ENCODE results near the gene SEMA3A.
"Not testable (repeated sequence)": the region's sequence is repeated elsewhere in the genome, so short reads cannot be mapped to it uniquely, and the experiment has no call there.

Gene SEMA3A

DNA sequence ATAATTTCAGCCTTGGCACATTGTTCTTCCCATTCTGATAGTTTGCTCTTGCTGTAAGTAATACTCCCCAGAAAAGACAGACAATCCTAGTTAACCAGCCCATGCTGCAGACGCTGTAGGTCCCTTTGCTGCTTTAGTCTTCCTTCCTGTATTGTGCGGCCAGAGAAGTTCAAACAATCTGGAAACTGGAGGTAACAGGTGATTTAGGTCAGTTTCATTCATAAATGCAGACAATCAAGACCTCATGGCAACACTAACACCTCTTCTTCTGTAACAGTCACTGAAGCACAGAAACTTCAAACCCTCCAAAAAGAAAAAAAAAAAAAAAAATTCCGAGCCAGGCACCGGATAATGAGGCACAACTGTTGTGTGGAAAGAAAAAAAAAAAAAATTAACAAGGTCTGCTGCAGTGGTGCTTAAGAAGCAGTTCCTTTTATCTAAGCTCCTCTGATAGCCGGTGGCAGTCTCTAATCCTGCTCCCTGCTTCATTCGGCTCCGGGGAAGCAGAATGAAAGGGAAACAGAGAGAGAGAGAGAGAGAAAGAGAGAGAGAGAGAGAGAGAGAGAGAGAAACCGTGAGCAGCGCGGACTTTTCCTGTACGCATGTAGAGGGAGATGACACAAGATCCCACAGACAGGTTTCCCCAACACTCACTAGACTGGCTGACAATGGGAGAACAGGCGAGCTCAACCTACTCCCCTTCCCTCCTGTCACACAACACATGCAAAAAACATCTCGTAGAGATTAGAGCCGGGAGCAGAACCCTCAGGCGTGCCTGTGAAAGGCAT lies at the start of gene SEMA3A:
Gene SEMA3A (minus strand): TSS at position 306 of the 788 bp plus-strand sequence. CDS start 203 bp downstream, at position 103.
- H3K4me1 ChIP-seq (ENCODE audit: control insufficient read depth in 1 of 2, insufficient read depth in 2 of 2, low read length in 2 of 2): no peaks in the 10 kb centered on the region
- H3K4me3 ChIP-seq (ENCODE audit: low read depth in 1 of 2, low read length in 2 of 2): peak within 1 kb of the TSS; percentile 52 to 54
- H3K27ac ChIP-seq (ENCODE audit: low read depth, low read length): no peak within 1 kb of the TSS
- H3K9ac ChIP-seq (ENCODE audit: low read depth in 1 of 2, low read length in 2 of 2): peak within 1 kb of the TSS in 1 of 2 donors; percentile 2
- H3K9me3 ChIP-seq (ENCODE audit: control insufficient read depth in 1 of 2, low read length in 2 of 2): no peaks in the 10 kb centered on the region
- no peaks in the 10 kb centered on the region for H3K36me3 ChIP-seq (ENCODE audit: control insufficient read depth in 1 of 2, insufficient read depth in 2 of 2, low read length in 2 of 2)
- peaks cover 0 to 2% of the 10 kb centered on the region in 2 donors for H3K27me3 ChIP-seq (ENCODE audit: control insufficient read depth in 1 of 2, insufficient read depth in 2 of 2, low read length in 2 of 2)

DNA sequence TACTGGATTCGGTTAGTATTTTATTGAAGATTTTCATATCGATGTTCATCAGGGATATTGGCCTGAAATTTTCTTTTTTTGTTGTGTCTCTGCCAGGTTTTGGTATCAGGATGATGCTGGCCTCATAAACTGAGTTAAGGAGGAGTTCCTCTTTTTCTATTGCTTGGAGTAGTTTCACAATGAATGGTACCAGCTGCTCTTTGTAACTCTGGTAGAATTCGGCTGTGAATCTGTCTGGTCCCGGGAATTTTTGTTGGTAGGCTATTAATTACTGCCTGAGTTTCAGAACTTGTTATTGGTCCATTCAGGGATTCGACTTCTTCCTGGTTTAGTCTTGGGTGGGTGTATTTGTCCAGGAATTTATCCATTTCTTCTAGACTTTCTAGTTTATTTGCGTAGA lies 48.4 kb upstream of the SEMA3A start:
- not testable (repeated sequence) for H3K36me3 ChIP-seq (ENCODE audit: control insufficient read depth in 1 of 2, insufficient read depth in 2 of 2, low read length in 2 of 2); H3K9me3 ChIP-seq (ENCODE audit: control insufficient read depth in 1 of 2, low read length in 2 of 2); H3K27ac ChIP-seq (ENCODE audit: low read depth, low read length); H3K4me3 ChIP-seq (ENCODE audit: low read depth in 1 of 2, low read length in 2 of 2); H3K9ac ChIP-seq (ENCODE audit: low read depth in 1 of 2, low read length in 2 of 2); H3K4me1 ChIP-seq (ENCODE audit: control insufficient read depth in 1 of 2, insufficient read depth in 2 of 2, low read length in 2 of 2); H3K27me3 ChIP-seq (ENCODE audit: control insufficient read depth in 1 of 2, insufficient read depth in 2 of 2, low read length in 2 of 2)

DNA sequence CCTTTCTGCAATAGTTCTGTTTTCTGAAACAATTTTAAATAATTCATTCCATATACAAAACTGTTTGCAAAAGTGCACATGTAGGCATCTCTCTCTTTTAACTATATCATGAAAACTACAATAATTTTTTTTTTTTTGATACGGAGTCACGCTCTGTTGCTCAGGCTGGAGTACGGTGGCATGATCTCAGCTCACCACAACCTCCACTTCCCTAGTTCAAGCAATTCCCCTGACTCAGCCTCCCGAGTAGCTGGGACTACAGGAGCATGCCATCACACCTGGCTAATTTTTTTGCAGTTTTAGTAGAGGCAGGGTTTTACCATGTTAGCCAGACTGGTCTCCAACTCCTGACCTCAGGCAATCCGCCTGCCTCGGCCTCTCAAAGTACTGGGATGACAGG lies 44.0 kb upstream of the SEMA3A start:
- Histone ChIP-seq H3K36me3 (ENCODE audit: control insufficient read depth in 1 of 2, insufficient read depth in 2 of 2, low read length in 2 of 2) (no peaks in the 10 kb centered on the region), H3K9me3 (ENCODE audit: control insufficient read depth in 1 of 2, low read length in 2 of 2) (no peaks in the 10 kb centered on the region), H3K4me3 (ENCODE audit: low read depth in 1 of 2, low read length in 2 of 2) (no peak overlapping the region), H3K27me3 (ENCODE audit: control insufficient read depth in 1 of 2, insufficient read depth in 2 of 2, low read length in 2 of 2) (no peaks in the 10 kb centered on the region), H3K4me1 (ENCODE audit: control insufficient read depth in 1 of 2, insufficient read depth in 2 of 2, low read length in 2 of 2) (no peaks in the 10 kb centered on the region), H3K9ac (ENCODE audit: low read depth in 1 of 2, low read length in 2 of 2) (no peak overlapping the region), H3K27ac (ENCODE audit: low read depth, low read length) (no peak overlapping the region)

DNA sequence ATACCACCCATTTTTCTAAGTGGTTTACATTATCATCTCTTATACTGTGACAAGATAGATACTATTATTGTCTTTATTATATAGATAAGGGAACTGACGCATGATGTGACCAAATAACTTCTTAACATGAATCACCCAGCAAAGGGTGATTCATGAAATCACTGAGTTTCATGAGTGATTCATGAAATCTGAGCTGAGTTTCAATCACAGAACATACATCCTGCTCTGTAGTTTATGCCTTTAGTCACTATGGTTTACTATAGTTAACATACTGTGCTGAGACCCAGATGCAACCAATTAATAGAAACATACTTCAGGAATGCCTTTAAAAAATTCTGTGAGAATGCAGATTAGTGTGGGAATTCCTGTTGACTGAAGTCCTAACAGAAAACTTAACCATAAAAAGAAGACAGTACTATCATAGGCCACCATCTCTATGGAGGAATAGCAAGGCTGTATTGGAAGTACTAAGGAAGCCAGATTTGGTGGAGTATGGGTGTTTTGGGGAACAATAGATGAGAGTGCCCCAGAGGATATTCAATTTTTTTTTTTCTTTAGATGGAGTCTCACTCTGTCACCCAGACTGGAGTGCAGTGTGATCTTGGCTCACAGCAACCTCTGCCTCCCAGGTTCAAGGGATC lies 43.1 kb upstream of the SEMA3A start:
- Histone ChIP-seq H3K4me3 (ENCODE audit: low read depth in 1 of 2, low read length in 2 of 2) (no peak overlapping the region), H3K27ac (ENCODE audit: low read depth, low read length) (no peak overlapping the region), H3K9ac (ENCODE audit: low read depth in 1 of 2, low read length in 2 of 2) (no peak overlapping the region), H3K27me3 (ENCODE audit: control insufficient read depth in 1 of 2, insufficient read depth in 2 of 2, low read length in 2 of 2) (no peaks in the 10 kb centered on the region), H3K9me3 (ENCODE audit: control insufficient read depth in 1 of 2, low read length in 2 of 2) (no peaks in the 10 kb centered on the region), H3K4me1 (ENCODE audit: control insufficient read depth in 1 of 2, insufficient read depth in 2 of 2, low read length in 2 of 2) (no peaks in the 10 kb centered on the region), H3K36me3 (ENCODE audit: control insufficient read depth in 1 of 2, insufficient read depth in 2 of 2, low read length in 2 of 2) (no peaks in the 10 kb centered on the region)

DNA sequence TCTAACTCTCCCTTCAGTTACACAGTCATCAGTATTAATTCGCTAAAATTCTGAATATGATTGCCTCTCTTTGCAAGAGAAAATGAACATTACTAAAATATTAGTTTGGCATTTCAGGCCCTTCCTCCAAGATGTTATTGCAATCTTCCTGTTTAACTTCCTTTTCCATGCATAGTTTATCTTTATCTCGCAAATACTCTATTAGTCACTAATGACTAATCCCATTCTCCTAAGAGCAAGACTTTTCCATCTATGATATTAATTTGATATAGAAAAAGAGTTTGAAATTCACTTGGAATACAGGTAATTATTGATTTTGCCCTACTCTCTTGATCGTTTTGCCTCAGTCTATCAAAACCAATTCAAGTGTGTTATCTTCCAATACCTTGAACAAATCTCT lies 41.8 kb upstream of the SEMA3A start:
- Histone ChIP-seq H3K9ac (ENCODE audit: low read depth in 1 of 2, low read length in 2 of 2) (no peak overlapping the region), H3K27ac (ENCODE audit: low read depth, low read length) (no peak overlapping the region), H3K4me1 (ENCODE audit: control insufficient read depth in 1 of 2, insufficient read depth in 2 of 2, low read length in 2 of 2) (no peaks in the 10 kb centered on the region), H3K36me3 (ENCODE audit: control insufficient read depth in 1 of 2, insufficient read depth in 2 of 2, low read length in 2 of 2) (no peaks in the 10 kb centered on the region), H3K9me3 (ENCODE audit: control insufficient read depth in 1 of 2, low read length in 2 of 2) (no peaks in the 10 kb centered on the region), H3K27me3 (ENCODE audit: control insufficient read depth in 1 of 2, insufficient read depth in 2 of 2, low read length in 2 of 2) (no peaks in the 10 kb centered on the region), H3K4me3 (ENCODE audit: low read depth in 1 of 2, low read length in 2 of 2) (no peak overlapping the region)

DNA sequence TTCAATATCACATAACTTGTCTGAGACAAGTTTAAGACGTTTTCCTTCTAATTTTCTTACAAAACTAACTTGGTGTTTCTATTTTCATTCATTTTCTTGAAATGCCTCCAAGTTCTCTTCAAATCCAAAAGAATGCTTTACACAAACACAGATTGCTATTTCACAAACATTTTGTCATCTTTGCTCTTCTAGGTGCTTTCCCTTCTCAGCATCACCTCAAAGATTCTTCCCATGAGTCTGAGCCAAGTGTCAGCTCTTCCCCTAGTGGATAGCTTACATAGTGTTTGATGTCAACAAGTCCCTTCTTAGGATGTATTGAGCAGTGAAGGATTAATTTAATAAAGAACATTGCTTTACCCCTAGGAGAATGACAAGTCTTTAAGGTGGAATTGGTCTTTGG lies 38.1 kb upstream of the SEMA3A start:
- no peak overlapping the region for H3K4me3 ChIP-seq (ENCODE audit: low read depth in 1 of 2, low read length in 2 of 2)
- no peak overlapping the region for H3K27ac ChIP-seq (ENCODE audit: low read depth, low read length)
- H3K9ac ChIP-seq (ENCODE audit: low read depth in 1 of 2, low read length in 2 of 2): no peak overlapping the region
- H3K4me1 ChIP-seq (ENCODE audit: control insufficient read depth in 1 of 2, insufficient read depth in 2 of 2, low read length in 2 of 2): no peaks in the 10 kb centered on the region
- no peaks in the 10 kb centered on the region for H3K27me3 ChIP-seq (ENCODE audit: control insufficient read depth in 1 of 2, insufficient read depth in 2 of 2, low read length in 2 of 2)
- no peaks in the 10 kb centered on the region for H3K36me3 ChIP-seq (ENCODE audit: control insufficient read depth in 1 of 2, insufficient read depth in 2 of 2, low read length in 2 of 2)
- no peaks in the 10 kb centered on the region for H3K9me3 ChIP-seq (ENCODE audit: control insufficient read depth in 1 of 2, low read length in 2 of 2)

DNA sequence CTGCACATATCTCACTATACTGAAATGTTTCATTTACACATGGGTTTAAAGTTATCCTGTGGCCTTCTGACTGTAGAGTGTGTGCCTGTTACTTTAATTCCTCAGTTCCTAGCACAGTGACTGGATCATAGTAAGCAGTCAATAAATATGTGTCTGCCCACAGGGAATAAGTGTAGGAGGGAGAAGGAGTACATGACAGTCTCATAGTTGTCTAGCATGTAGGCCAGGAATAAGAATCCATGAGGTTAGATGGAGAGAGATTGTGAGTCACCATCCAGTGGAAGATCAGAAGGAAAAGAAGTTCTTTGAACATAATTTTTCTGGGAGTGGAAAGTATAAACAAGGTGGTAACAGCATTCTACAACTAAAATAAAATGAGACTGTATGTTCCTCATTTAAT lies 36.6 kb upstream of the SEMA3A start:
- H3K27me3 ChIP-seq (ENCODE audit: control insufficient read depth in 1 of 2, insufficient read depth in 2 of 2, low read length in 2 of 2): no peaks in the 10 kb centered on the region
- H3K9ac ChIP-seq (ENCODE audit: low read depth in 1 of 2, low read length in 2 of 2): no peak overlapping the region
- H3K4me1 ChIP-seq (ENCODE audit: control insufficient read depth in 1 of 2, insufficient read depth in 2 of 2, low read length in 2 of 2): no peaks in the 10 kb centered on the region
- H3K9me3 ChIP-seq (ENCODE audit: control insufficient read depth in 1 of 2, low read length in 2 of 2): no peaks in the 10 kb centered on the region
- no peaks in the 10 kb centered on the region for H3K36me3 ChIP-seq (ENCODE audit: control insufficient read depth in 1 of 2, insufficient read depth in 2 of 2, low read length in 2 of 2)
- no peak overlapping the region for H3K4me3 ChIP-seq (ENCODE audit: low read depth in 1 of 2, low read length in 2 of 2)
- no peak overlapping the region for H3K27ac ChIP-seq (ENCODE audit: low read depth, low read length)

DNA sequence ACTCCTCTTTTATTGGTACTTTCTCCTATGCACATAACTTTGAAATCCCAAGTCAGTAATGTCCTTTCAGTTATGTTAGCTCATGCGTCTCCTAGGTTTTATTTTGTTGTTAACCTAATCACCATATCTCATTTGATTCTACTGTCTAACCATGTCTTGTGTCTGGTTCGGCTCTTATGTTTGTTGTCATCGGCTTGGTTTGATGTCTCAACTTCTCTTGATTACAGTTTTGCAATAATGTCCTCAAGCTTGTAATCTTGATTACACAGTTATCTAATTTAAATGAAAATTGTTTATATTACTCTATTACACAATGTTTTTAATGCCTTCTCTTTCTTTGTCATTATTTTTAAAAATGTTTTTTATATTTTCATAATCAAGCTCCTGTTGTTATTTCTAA lies 35.9 kb upstream of the SEMA3A start:
- H3K4me1 ChIP-seq (ENCODE audit: control insufficient read depth in 1 of 2, insufficient read depth in 2 of 2, low read length in 2 of 2): no peaks in the 10 kb centered on the region
- H3K27me3 ChIP-seq (ENCODE audit: control insufficient read depth in 1 of 2, insufficient read depth in 2 of 2, low read length in 2 of 2): no peaks in the 10 kb centered on the region
- no peak overlapping the region for H3K27ac ChIP-seq (ENCODE audit: low read depth, low read length)
- H3K4me3 ChIP-seq (ENCODE audit: low read depth in 1 of 2, low read length in 2 of 2): no peak overlapping the region
- no peak overlapping the region for H3K9ac ChIP-seq (ENCODE audit: low read depth in 1 of 2, low read length in 2 of 2)
- H3K36me3 ChIP-seq (ENCODE audit: control insufficient read depth in 1 of 2, insufficient read depth in 2 of 2, low read length in 2 of 2): no peaks in the 10 kb centered on the region
- H3K9me3 ChIP-seq (ENCODE audit: control insufficient read depth in 1 of 2, low read length in 2 of 2): no peaks in the 10 kb centered on the region

DNA sequence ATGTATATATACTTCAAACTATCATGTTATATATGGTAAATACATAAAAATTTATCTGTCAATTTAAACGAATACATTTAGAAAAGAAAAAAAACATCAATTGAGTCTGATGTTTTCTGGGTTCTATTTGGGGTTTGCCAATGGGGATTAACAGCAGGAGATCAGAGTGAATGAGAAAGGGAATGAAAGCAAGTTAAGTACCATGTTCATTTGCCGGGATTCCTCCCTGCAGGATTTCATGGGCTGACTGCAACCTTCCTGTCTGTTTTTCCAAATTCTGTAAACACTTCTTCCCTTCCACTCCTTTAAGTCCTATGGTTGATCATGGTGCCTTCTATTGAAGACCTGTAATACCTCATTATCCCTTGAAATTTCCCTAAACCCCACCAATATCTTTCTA lies 33.9 kb upstream of the SEMA3A start:
- Histone ChIP-seq H3K4me3 (ENCODE audit: low read depth in 1 of 2, low read length in 2 of 2) (no peak overlapping the region), H3K36me3 (ENCODE audit: control insufficient read depth in 1 of 2, insufficient read depth in 2 of 2, low read length in 2 of 2) (no peaks in the 10 kb centered on the region), H3K27me3 (ENCODE audit: control insufficient read depth in 1 of 2, insufficient read depth in 2 of 2, low read length in 2 of 2) (no peaks in the 10 kb centered on the region), H3K27ac (ENCODE audit: low read depth, low read length) (no peak overlapping the region), H3K9ac (ENCODE audit: low read depth in 1 of 2, low read length in 2 of 2) (no peak overlapping the region), H3K4me1 (ENCODE audit: control insufficient read depth in 1 of 2, insufficient read depth in 2 of 2, low read length in 2 of 2) (no peaks in the 10 kb centered on the region), H3K9me3 (ENCODE audit: control insufficient read depth in 1 of 2, low read length in 2 of 2) (no peaks in the 10 kb centered on the region)

DNA sequence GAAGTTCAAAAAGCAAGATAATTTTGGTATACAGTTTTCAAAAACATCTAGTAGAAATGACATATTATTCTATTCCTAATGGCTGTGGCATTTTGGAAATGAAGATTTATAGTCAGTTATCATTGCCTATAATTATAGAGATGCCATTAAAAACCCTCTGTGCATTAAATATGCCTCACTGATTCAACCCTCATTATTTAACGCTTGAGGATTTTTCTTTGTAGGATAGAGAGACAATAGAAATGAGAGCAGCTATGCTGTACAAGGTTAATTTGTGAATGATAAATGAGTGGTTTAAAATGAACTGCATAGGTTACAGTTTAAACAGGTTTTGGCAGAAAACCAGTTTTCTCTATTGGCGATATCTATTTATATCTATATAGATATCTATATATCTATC lies 32.2 kb upstream of the SEMA3A start:
- Histone ChIP-seq H3K9ac (ENCODE audit: low read depth in 1 of 2, low read length in 2 of 2) (no peak overlapping the region), H3K27me3 (ENCODE audit: control insufficient read depth in 1 of 2, insufficient read depth in 2 of 2, low read length in 2 of 2) (no peaks in the 10 kb centered on the region), H3K27ac (ENCODE audit: low read depth, low read length) (no peak overlapping the region), H3K9me3 (ENCODE audit: control insufficient read depth in 1 of 2, low read length in 2 of 2) (no peaks in the 10 kb centered on the region), H3K36me3 (ENCODE audit: control insufficient read depth in 1 of 2, insufficient read depth in 2 of 2, low read length in 2 of 2) (no peaks in the 10 kb centered on the region), H3K4me3 (ENCODE audit: low read depth in 1 of 2, low read length in 2 of 2) (no peak overlapping the region), H3K4me1 (ENCODE audit: control insufficient read depth in 1 of 2, insufficient read depth in 2 of 2, low read length in 2 of 2) (no peaks in the 10 kb centered on the region)

Data from duodenal mucosa (tissue), 2 donors.